GM19438 (cell line): ENCODE measurements around the gene ULK4.
"Not testable (repeated sequence)": the region's sequence is repeated elsewhere in the genome, so short reads cannot be mapped to it uniquely, and the experiment has no call there.

Experiments
- ATAC-seq: cut with Tn5 transposase; IDR thresholded peaks from one replicate; pipeline ENCODE4 v1.9.1; 2021; ENCODE audit warnings: low read depth; ENCODE audit not compliant: unreplicated experiment

Gene ULK4

GRCh38 chr3:41960826-41961750, 815 bp downstream of the ULK4 start:
- ATAC-seq, result peak; percentile 15

GRCh38 chr3:41956574-41956973, 5.3 kb downstream of the ULK4 start:
- no peak for ATAC-seq

GRCh38 chr3:41955192-41955591, 6.7 kb downstream of the ULK4 start:
- ATAC-seq, result no peak

GRCh38 chr3:41943311-41943843, 18.5 kb downstream of the ULK4 start:
- no peak for ATAC-seq

- ATAC-seq, result no peak
Measured at GRCh38 chr3:41940393-41940792, 21.5 kb downstream of the ULK4 start.

- no peak for ATAC-seq
Measured at GRCh38 chr3:41936384-41936783, 25.5 kb downstream of the ULK4 start.

- no peak for ATAC-seq
Measured at GRCh38 chr3:41933154-41933676, 28.7 kb downstream of the ULK4 start.

GRCh38 chr3:41932464-41932863, 29.4 kb downstream of the ULK4 start:
- ATAC-seq, result no peak

GRCh38 chr3:41920406-41920965, 41.4 kb downstream of the ULK4 start:
- no peak for ATAC-seq

- no peak for ATAC-seq
Measured at GRCh38 chr3:41915353-41915752, 46.5 kb downstream of the ULK4 start.

- ATAC-seq, result no peak
Measured at GRCh38 chr3:41912280-41912679, 49.6 kb downstream of the ULK4 start.

GRCh38 chr3:41907330-41908073, 54.4 kb downstream of the ULK4 start:
- ATAC-seq, result no peak

- no peak for ATAC-seq
Measured at GRCh38 chr3:41900265-41900664, 61.6 kb downstream of the ULK4 start.

GRCh38 chr3:41898631-41899030, 63.3 kb downstream of the ULK4 start:
- ATAC-seq, result no peak

- no peak for ATAC-seq
Measured at GRCh38 chr3:41893977-41894376, 67.9 kb downstream of the ULK4 start.

GRCh38 chr3:41888368-41889076, 73.4 kb downstream of the ULK4 start:
- no peak for ATAC-seq

GRCh38 chr3:41882956-41883355, 78.9 kb downstream of the ULK4 start:
- no peak for ATAC-seq

GRCh38 chr3:41881233-41881821, 80.6 kb downstream of the ULK4 start:
- ATAC-seq, result no peak

GRCh38 chr3:41880387-41880786, 81.5 kb downstream of the ULK4 start:
- no peak for ATAC-seq

- not testable (repeated sequence) for ATAC-seq
Measured at GRCh38 chr3:41877741-41878140, 84.2 kb downstream of the ULK4 start.
